Cerebellar cortex (tissue), 1 donor: ENCODE results near the gene RHEX.

Source experiments
- DNase-seq: peaks from one replicate; pipeline ENCODE4 v3.0.0-alpha.2; 2015; ENCODE audit warnings: low spot score

RHEX gene

DNA sequence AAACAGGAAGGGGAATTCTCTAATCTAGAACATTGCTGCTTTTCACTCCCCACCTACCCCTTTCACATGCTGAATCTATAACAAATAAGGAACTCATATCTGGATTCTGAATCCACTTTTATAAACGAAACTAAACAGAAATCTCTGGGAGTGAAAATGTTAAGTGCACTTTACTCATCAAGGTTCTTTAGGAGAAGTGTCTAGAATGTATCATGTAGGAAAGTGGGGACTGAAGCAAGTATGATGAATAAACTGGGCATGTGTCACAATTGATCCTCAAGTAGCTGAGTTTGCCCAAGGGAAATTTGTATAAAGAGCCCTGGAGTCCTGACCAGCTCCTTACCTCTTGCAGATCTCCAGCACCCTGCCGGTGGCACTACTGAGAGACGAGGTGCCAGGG is 44.4 kb downstream of the RHEX start:
- no peak for DNase-seq

DNA sequence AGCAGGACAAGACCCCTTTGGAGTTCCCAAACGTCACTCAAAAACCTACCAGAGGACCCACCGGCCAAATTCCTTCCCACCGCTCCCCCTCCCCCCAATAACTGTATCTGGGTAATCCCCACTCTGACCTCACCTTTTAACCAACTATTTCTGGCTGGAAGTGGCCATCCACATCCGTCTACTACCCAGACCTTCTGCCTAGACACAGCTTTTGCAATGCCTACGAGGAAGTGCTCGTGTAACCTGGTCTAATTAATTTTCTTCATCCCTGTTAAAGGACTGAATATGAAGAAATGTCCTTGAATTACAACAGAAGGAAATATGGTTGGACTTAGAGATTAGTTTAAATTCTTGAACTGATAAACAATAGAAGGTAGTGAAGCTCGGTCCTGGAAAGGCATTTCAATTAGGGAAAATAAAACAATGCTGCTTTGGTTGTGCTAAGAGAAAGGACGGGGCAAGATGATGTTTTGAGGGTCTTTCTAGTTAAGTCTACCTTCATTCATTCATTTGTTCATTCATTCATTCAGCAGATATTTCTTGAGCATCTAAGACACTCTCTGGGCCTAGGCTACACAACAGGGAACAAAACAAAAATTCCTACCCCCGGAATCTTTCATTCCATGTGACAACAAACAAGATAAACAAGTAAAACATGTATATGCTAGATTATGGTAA is 45.4 kb downstream of the RHEX start:
- no peak for DNase-seq

DNA sequence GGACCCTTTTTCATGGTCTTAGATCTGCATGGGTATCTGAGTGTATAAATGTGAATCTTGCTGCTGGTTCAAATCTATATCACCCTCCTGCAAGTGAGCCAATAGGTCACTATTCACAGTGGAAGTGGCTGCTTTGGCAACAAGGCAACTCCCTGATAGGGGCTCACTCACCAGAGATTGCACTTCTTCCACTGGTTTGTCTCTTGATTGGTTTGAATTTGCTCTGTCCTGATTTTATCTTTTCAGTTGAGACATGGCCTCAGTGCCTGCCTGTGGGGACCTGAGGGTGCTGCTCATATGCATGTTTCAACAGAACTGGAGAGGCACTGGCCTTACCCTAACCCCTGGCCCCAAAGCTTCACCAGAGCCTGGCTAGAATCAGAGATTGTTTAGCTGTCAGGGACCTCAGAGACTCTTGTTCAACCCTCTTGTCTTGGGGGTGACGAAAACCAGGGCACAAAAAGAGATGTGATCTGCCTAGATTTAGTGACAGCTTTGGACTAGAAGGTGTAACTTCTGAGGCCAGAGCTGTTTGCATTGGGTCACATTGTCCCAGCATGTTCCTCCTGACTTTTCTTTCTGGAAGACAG is 47.3 kb downstream of the RHEX start:
- DNase-seq: no peak

DNA sequence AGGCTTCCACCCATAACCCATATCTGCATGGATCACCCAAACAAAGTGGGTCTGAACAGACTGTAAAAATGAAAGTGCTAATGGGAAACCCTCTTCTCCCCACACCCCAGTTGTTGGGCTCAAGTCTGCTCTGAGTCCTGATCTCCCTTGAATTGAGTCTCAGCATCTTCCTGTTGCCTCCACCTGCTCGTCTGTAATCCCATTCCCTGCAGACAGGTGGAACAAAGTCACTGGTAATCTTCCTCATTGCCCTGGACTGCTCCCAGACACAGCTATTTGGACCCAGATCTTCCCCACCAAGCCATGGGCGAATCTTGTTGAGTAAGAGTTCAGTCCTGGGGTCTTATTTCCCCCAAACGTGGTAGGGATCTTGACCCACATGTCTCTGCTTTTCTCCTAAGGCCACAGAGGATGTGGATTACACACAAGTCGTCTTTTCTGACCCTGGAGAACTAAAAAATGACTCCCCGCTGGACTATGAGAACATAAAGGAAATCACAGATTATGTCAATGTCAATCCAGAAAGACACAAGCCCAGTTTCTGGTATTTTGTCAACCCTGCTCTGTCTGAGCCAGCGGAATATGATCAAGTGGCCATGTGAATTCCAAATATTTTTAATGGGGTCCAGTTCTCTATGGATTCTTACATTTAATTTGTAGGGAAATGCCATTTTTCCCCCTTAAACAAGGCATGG is 48.5 kb downstream of the RHEX start:
- no peak for DNase-seq

DNA sequence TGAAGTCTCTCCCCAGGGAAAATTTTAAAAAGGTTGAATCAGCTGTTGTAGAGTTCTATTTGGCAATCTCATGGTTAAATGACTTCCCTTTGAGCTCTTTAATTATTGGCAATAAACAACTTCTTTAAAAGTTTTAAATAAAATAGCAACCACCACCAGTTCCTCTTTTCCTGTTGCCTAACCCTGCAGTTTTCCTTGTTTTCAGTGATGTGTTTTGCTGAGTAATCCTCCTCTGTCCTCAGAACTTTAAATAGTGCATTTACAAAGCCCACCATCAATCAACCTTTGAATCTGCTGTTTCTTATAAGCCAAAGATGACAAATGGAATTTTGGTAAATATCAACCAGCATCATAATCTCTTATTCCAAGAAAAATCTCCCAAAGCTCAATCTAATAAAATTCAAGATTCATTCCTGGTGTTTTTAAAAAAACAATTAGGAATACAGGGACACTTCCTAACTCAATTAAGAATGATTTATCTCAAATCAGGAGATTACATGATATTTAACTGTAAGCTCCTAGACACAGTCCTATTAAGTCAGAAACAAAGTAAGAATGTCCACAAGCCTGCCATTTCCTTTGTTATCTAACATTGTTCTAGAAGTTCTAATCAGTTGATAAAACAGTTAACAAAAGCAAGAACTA is 49.4 kb downstream of the RHEX start:
- DNase-seq: no peak

DNA sequence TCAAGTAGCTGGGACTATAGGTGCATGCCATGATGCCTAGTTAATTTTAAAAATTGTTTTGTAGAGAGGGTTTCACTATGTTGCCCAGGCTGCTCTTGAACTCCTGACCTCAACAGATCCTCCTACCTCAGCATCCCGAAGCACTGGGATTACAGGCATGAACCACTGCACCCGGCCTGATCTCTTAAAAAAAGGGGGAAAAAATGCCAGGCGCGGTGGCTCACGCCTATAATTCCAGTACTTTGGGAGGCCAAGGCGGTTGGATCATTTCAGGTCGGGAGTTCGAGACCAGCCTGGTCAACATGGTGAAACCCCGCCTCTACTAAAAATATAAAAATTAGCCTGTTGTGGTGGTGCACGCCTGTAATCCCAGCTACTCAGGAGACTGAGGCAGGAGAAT is 51.0 kb downstream of the RHEX start:
- no peak for DNase-seq

- DNase-seq: no peak
These were observed 52.6 kb downstream of the RHEX start for GRCh38 chr1:206105464-206105995.

DNA sequence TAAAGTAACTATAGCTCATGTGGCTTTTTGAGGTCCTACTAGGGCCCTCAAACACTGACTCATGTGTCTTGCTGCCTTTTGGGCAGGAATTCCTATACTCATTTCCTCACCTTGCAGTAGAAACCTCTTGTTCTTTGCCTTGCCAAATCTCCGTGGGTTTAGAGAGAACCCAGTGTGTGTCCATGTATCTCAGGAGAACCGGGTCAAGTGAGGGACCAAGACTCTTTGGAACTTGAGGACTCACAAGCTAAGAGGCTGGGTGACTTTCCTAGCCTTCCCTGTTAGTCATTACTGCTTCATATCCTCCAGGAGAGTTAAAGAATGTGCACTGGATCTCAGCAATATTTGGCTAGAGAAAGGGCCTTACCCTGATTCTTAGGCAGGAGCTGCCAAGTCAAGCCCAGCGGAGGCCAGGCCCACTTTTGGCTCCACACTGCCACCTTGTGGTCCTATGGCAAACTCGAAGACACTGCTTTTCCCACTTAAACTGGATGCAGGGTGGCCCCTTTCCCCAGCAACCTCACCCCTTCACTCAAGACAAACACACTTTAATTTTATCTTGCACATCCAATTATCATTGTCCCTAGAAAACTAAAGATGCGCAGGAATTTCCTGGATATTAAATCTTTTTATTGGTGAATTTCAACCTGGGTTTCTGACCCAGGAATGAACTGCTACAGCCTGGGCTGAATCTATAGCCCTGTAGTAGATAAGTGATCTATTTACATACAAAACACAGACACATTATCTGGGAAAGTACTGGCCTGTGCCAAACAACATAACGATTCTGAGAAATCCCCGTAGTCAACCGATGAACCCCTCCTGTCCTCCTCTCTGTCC is 53.6 kb downstream of the RHEX start:
- DNase-seq: peak; percentile 81

DNA sequence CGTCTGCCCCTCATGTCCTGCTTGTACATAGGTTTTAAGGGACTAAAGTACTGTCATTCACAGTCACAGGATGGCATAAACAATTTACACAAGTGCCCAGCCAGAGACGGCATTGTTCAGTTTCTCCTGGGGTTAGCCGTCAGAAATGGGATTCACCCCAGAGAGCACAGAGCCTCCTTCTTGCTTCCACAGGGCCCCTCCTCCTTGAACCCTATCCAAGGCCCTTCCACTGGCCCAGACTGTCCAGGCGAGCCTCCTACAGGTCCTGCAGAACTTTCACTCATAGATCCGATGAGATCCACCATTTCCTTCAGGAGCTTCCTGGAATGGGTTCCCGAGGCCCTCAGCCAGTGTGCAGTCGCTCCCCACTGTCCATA is 54.2 kb downstream of the RHEX start:
- DNase-seq: no peak

DNA sequence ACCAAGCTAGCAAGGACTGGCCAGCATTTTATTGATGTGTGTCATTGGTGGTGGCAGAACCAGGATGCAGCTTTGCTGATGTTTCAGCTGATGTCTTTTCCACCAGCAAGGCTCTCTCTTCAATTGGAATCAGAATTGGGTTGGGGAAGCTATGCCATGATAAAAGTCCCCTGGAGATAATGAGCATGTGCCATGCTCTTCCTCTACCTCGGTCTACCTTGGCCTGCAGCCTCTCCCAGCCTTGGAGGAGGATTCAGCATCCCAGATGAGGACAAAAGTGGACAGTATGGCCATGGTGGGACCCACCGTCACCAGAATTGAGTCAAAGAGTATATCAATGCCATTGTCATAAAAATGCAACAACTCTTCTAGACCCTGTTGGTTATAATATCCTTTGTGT is 55.7 kb downstream of the RHEX start:
- no peak for DNase-seq

- no peak for DNase-seq
These were observed 56.7 kb downstream of the RHEX start for GRCh38 chr1:206109718-206110117.

DNA sequence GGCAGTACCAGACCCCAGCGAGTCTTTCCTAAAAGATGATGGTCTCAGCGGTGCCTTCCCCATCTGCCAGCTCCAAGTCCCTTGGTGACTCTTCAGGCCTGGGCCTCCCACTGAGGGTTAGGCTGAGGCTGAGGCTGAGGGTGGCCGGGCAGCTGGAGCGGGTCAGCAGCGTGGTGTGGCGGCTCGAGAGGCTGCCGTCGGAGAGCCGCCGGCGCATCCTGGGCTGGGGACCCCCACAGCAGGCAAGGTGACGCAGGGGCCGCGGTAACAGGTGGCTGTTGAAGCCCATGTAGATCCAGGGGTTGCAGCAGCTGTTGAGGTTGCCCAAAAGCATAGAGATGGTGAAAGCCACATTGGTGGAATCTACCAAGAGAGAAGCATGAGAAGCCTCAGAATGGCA is 57.2 kb downstream of the RHEX start:
- no peak for DNase-seq

GRCh38 chr1:206110820-206111219 is 57.8 kb downstream of the RHEX start:
- no peak for DNase-seq

GRCh38 chr1:206111271-206111927 is 58.4 kb downstream of the RHEX start:
- DNase-seq: no peak

- DNase-seq: no peak
These were observed 59.8 kb downstream of the RHEX start for GRCh38 chr1:206112600-206113301.

- no peak for DNase-seq
These were observed 62.0 kb downstream of the RHEX start for GRCh38 chr1:206114692-206115640.

GRCh38 chr1:206115791-206116190 is 62.8 kb downstream of the RHEX start:
- no peak for DNase-seq

DNA sequence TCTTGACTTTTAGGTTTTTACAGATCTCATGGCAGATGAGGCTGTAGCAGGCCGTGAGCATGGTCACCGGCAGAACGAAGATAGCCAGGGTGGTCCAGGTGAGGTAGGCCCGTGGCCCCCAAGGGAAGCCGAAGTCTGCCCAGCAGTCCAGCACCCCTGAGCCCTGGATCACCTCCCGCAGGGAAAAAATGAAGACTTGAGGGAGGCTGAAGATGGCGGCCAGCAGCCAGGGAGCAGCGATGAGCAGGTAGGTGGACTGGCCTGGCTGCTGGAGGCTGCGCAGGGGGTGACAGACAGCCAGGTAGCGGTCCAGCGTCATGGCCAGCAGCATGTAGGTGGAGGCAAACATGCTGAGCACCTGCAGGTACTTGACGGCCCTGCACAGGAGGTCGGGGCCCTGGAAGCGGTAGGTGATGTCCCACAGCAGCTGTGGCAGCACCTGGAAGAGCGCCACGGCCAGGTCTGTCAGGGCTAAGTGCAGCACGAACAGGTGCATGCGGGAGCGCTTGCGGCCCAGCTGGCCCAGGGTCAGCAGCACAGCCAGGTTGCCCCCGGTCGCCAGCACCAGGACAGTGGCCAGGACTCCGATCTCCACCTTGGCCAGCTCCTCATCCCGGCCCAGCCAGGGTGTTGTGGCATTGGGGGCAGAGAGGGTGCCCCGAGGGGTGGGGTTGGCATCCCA is 63.4 kb downstream of the RHEX start:
- DNase-seq: no peak

- peak; percentile 20 for DNase-seq
These were observed 63.8 kb downstream of the RHEX start for GRCh38 chr1:206116873-206117150.
